Gastrocnemius medialis (tissue), 4 donors: ENCODE measurements around the gene TFIP11.
A peak's percentile ranks its signal among the peaks of the same experiment; 100 is the strongest.

Experiments used
- CTCF ChIP-seq, 5 experiments: fragments of 450-650 bp in 3 of 5; fragments of 200-600 bp in 2 of 5; sonication (generic) in 2 of 5; IDR thresholded peaks in 4 of 5; conservative IDR thresholded peaks in 1 of 5; 1 replicate in 4 of 5; 2 replicates in 1 of 5; pipeline ENCODE4 v1.5.1; 2016 to 2019; ENCODE audit warnings: antibody characterized with exemption in 5 of 5, mild to moderate bottlenecking in 3 of 5, moderate library complexity in 3 of 5
- POLR2A ChIP-seq, 2 donors: fragments of 450-650 bp; IDR thresholded peaks; one replicate each; pipeline ENCODE4 v1.6.1; 2017; ENCODE audit warnings: antibody characterized with exemption in 2 of 2, mild to moderate bottlenecking in 2 of 2, moderate library complexity in 2 of 2

- TF ChIP-seq POLR2A (IDR thresholded peaks at IDR 0.05) (peak; percentile 80 to 92), CTCF (IDR thresholded peaks at IDR 0.05 in 4 of 5, conservative IDR thresholded peaks at IDR 0.05 in 1 of 5) (peak in 1 of 5 experiments; percentile 27)
Measured at GRCh38 chr22:26559961-26560575, 47.8 kb upstream of the TFIP11 start.
